Spleen (tissue), 7 donors: ENCODE measurements around the gene SACS.

Experiments
- CTCF ChIP-seq, 11 experiments: fragments of 200-600 bp in 7 of 11; fragments of 450-650 bp in 4 of 11; sonication (generic) in 4 of 11; IDR thresholded peaks in 8 of 11; conservative IDR thresholded peaks in 3 of 11; 1 replicate in 7 of 11; 2 replicates in 4 of 11; pipeline versions ENCODE4 v1.4.0 to v1.8.0; 2016 to 2021; ENCODE audit warnings: antibody characterized with exemption in 11 of 11, inconsistent platforms in 4 of 11, mild to moderate bottlenecking in 1 of 11
- POLR2A ChIP-seq, 3 donors: fragments of 450-650 bp; IDR thresholded peaks; one replicate each; pipeline ENCODE4 v1.5.1; 2017; ENCODE audit warnings: antibody characterized with exemption in 3 of 3, mild to moderate bottlenecking in 1 of 3
- donor health status: DM: no; HTN: no; CAD: no; lungs with moderate emphysema.
- donor health status: DM: no; HTN: no; CAD: no.
- donor health status: DM: no; HTN: no; CAD: no.

GRCh38 chr13:23470790-23471614, 37.5 kb upstream of the SACS start:
- TF ChIP-seq CTCF (IDR thresholded peaks at IDR 0.05 in 8 of 11, conservative IDR thresholded peaks at IDR 0.05 in 3 of 11): no peak
- TF ChIP-seq POLR2A (IDR thresholded peaks at IDR 0.05): no peak
